Vagina (tissue), 2 donors: ENCODE measurements around the gene DPF1.

Experiments used
- POLR2A ChIP-seq, 2 donors: fragments of 450-650 bp; IDR thresholded peaks; one replicate each; pipeline ENCODE4 v1.6.1; 2017; ENCODE audit warnings: antibody characterized with exemption in 2 of 2, mild to moderate bottlenecking in 2 of 2, moderate library complexity in 2 of 2
- TF ChIP-seq, protein P1 (sequence below), 3 experiments: fragments of 450-650 bp in 2 of 3; fragments of 200-600 bp in 1 of 3; sonication (generic) in 1 of 3; IDR thresholded peaks; one replicate each; pipeline ENCODE4 v1.5.1; 2017 to 2019; ENCODE audit warnings: antibody characterized with exemption in 3 of 3, mild to moderate bottlenecking in 2 of 3, moderate library complexity in 2 of 3

DNA sequence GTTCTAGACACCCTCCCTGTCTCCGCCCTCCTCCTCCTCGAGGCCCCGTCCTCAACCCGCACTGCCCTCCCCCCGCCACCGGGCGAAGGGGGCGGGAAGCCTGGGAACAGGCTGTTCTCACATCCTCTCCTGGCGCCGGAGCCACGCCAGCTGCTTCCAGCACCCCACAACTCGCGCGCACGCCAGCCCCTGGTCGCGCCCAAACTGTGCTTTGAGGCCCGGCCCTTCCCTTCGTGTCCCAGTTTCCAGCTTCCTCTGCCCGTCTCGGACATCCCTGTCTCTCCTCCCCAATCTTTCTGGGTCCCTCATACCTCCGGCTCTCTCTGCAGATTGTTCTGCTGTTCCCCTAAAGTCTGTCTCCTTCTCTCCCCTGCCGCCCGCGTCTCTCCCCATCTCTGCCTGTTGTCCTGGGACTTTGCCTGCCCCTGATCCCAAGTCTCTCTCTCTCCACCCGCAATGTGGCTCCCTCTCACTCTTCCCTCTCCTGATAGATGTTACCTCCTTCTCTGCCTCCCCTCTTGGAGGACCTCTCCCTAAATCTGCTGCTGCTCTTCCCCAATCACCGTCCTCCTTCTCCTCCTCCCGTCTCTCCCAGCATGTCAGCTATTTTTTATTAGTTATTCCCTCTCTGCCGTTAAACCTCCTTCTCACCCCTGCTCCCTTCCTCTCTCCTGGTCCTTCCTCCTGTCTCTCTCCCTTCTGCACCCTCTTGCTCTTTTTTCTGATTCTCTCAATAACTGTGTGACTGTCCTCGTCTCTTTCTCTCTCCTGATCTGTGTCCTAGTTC lies 14.2 kb downstream of the DPF1 start:
- TF ChIP-seq, protein P1, sequence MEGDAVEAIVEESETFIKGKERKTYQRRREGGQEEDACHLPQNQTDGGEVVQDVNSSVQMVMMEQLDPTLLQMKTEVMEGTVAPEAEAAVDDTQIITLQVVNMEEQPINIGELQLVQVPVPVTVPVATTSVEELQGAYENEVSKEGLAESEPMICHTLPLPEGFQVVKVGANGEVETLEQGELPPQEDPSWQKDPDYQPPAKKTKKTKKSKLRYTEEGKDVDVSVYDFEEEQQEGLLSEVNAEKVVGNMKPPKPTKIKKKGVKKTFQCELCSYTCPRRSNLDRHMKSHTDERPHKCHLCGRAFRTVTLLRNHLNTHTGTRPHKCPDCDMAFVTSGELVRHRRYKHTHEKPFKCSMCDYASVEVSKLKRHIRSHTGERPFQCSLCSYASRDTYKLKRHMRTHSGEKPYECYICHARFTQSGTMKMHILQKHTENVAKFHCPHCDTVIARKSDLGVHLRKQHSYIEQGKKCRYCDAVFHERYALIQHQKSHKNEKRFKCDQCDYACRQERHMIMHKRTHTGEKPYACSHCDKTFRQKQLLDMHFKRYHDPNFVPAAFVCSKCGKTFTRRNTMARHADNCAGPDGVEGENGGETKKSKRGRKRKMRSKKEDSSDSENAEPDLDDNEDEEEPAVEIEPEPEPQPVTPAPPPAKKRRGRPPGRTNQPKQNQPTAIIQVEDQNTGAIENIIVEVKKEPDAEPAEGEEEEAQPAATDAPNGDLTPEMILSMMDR (IDR thresholded peaks at IDR 0.05), result no peak
- peak in 1 of 2 donors; percentile 61 for TF ChIP-seq POLR2A (IDR thresholded peaks at IDR 0.05)
